Astrocyte (in vitro differentiated cells and primary cell): ENCODE results near the gene EXOC4. TPM values are rescaled to one million over a fixed set of nuclear protein-coding genes. Genes with fewer than 3 reads are reported as not detected.

ENCODE experiments used
- DNase-seq: peaks from one replicate; pipeline ENCODE4 v3.0.0-alpha.2; 2010; ENCODE audit warnings: low read depth
- FAIRE-seq: peaks from 2 replicates; lab custom pipeline; 2011; peaks lifted over from hg19 to GRCh38; lab: Jason Lieb, UNC
- H2AFZ ChIP-seq: 2 replicates; pipeline ENCODE4 v1.6.0; 2012; ENCODE audit warnings: low read depth, low read length, inconsistent platforms
- H3K27ac ChIP-seq: 2 replicates; pipeline ENCODE4 v1.5.1; 2011; ENCODE audit warnings: low read depth, low read length, inconsistent platforms
- H3K27me3 ChIP-seq: 2 replicates; pipeline ENCODE4 v1.6.0; 2011; ENCODE audit warnings: low read length, inconsistent platforms; ENCODE audit not compliant: insufficient read depth
- H3K36me3 ChIP-seq: 2 replicates; pipeline ENCODE4 v1.5.1; 2011; ENCODE audit warnings: low read length, inconsistent platforms; ENCODE audit not compliant: insufficient read depth
- H3K4me1 ChIP-seq: 2 replicates; pipeline ENCODE4 v1.5.1; 2011; ENCODE audit warnings: low read length, inconsistent platforms; ENCODE audit not compliant: insufficient read depth
- H3K4me2 ChIP-seq: 2 replicates; pipeline ENCODE4 v1.6.0; 2012; ENCODE audit warnings: low read length, inconsistent platforms
- H3K4me3 ChIP-seq: 2 replicates; pipeline ENCODE4 v1.5.1; 2011; ENCODE audit warnings: low read depth, mild to moderate bottlenecking, low read length, inconsistent platforms; ENCODE audit not compliant: insufficient read depth
- H3K79me2 ChIP-seq: 2 replicates; pipeline ENCODE4 v1.6.0; 2012; ENCODE audit warnings: mild to moderate bottlenecking, low read length, inconsistent platforms; ENCODE audit not compliant: insufficient read depth
- H3K9ac ChIP-seq: 2 replicates; pipeline ENCODE4 v1.6.0; 2012; ENCODE audit warnings: mild to moderate bottlenecking, low read length, inconsistent platforms
- H3K9me3 ChIP-seq: 2 replicates; pipeline ENCODE4 v1.5.1; 2012; ENCODE audit warnings: low read depth, mild to moderate bottlenecking, low read length, inconsistent platforms; ENCODE audit not compliant: insufficient read depth
- H4K20me1 ChIP-seq: 2 replicates; pipeline ENCODE4 v1.6.0; 2012; ENCODE audit warnings: low read length, inconsistent platforms; ENCODE audit not compliant: insufficient read depth
- H3K27ac Mint-ChIP-seq: one replicate; pipeline ENCODE4 v1.8.0; 2021; ENCODE audit warnings: mild to moderate bottlenecking, mixed read lengths; ENCODE audit not compliant: unreplicated experiment
- H3K27me3 Mint-ChIP-seq: one replicate; pipeline ENCODE4 v1.8.0; 2021; ENCODE audit warnings: low read depth, mixed read lengths; ENCODE audit not compliant: unreplicated experiment
- H3K36me3 Mint-ChIP-seq: one replicate; pipeline ENCODE4 v1.8.0; 2021; ENCODE audit warnings: low read depth, mixed read lengths; ENCODE audit not compliant: unreplicated experiment
- H3K4me1 Mint-ChIP-seq: one replicate; pipeline ENCODE4 v1.8.0; 2021; ENCODE audit warnings: low read depth, mixed read lengths; ENCODE audit not compliant: unreplicated experiment
- H3K4me3 Mint-ChIP-seq: one replicate; pipeline ENCODE4 v1.8.0; 2021; ENCODE audit warnings: mild to moderate bottlenecking, moderate library complexity, mixed read lengths; ENCODE audit not compliant: unreplicated experiment
- H3K9me3 Mint-ChIP-seq: one replicate; pipeline ENCODE4 v1.8.0; 2021; ENCODE audit warnings: mild to moderate bottlenecking, mixed read lengths; ENCODE audit not compliant: unreplicated experiment
- CTCF ChIP-seq: IDR thresholded peaks from 2 replicates; pipeline ENCODE4 v1.5.1; 2011; ENCODE audit warnings: low read depth, mild to moderate bottlenecking, inconsistent platforms, low read length, moderate library complexity; ENCODE audit not compliant: insufficient read depth
- EZH2 ChIP-seq: IDR thresholded peaks from 2 replicates; pipeline ENCODE4 v1.6.1; 2012; ENCODE audit warnings: mild to moderate bottlenecking, low read length, inconsistent platforms; ENCODE audit not compliant: insufficient read depth
- total RNA-seq: library from RNA; stranded (reverse); gene quantifications from 2 replicates; pipeline ENCODE4 v1.2.1, GENCODE V29; 2021

EXOC4 gene
- total RNA-seq, 1 donor from 2014 or later: 57.5 TPM

GRCh38 chr7:133481676-133482075 lies 228.8 kb downstream of the EXOC4 start:
- peaks cover 3% of the 10 kb centered on the region for H3K36me3 Mint-ChIP-seq
- no peak for TF ChIP-seq CTCF
- no peak for TF ChIP-seq EZH2
- peak; percentile 5 for FAIRE-seq

GRCh38 chr7:133482599-133482998 lies 229.7 kb downstream of the EXOC4 start:
- Mint-ChIP-seq H3K36me3 (peaks cover 3% of the 10 kb centered on the region), H3K27me3 (no peaks in the 10 kb centered on the region), H3K27ac (no peak overlapping the region), H3K4me1 (peaks cover 8% of the 10 kb centered on the region), H3K9me3 (no peaks in the 10 kb centered on the region), H3K4me3 (no peak overlapping the region)
- no peaks in the 10 kb centered on the region for H3K79me2 ChIP-seq
- no peak overlapping the region for H3K27ac ChIP-seq
- H3K4me1 ChIP-seq: peaks cover 11% of the 10 kb centered on the region
- no peak for TF ChIP-seq CTCF
- TF ChIP-seq EZH2: no peak
- no peak overlapping the region for H3K4me3 ChIP-seq
- no peak for DNase-seq
- no peak overlapping the region for H3K9ac ChIP-seq
- no peaks in the 10 kb centered on the region for H3K27me3 ChIP-seq
- FAIRE-seq: no peak
- H2AFZ ChIP-seq: no peak overlapping the region
- H3K36me3 ChIP-seq: no peaks in the 10 kb centered on the region
- H3K4me2 ChIP-seq: no peak overlapping the region
- no peaks in the 10 kb centered on the region for H4K20me1 ChIP-seq
- no peaks in the 10 kb centered on the region for H3K9me3 ChIP-seq

More at GRCh38 chr7:133481676-133482075, 228.8 kb downstream of the EXOC4 start:
- Mint-ChIP-seq H3K4me1 (peaks cover 8% of the 10 kb centered on the region), H3K4me3 (no peak overlapping the region), H3K9me3 (no peaks in the 10 kb centered on the region), H3K27ac (no peak overlapping the region), H3K27me3 (no peaks in the 10 kb centered on the region)
- H3K4me1 ChIP-seq: peaks cover 11% of the 10 kb centered on the region
- H3K9me3 ChIP-seq: no peaks in the 10 kb centered on the region
- no peak overlapping the region for H3K4me3 ChIP-seq
- no peaks in the 10 kb centered on the region for H4K20me1 ChIP-seq
- H3K9ac ChIP-seq: no peak overlapping the region
- peak; percentile 76 for DNase-seq
- H2AFZ ChIP-seq: no peak overlapping the region
- H3K36me3 ChIP-seq: no peaks in the 10 kb centered on the region
- no peaks in the 10 kb centered on the region for H3K79me2 ChIP-seq
- no peak overlapping the region for H3K4me2 ChIP-seq
- no peak overlapping the region for H3K27ac ChIP-seq
- no peaks in the 10 kb centered on the region for H3K27me3 ChIP-seq

GRCh38 chr7:133484086-133484485 lies 231.2 kb downstream of the EXOC4 start:
- peaks cover 3% of the 10 kb centered on the region for H3K36me3 Mint-ChIP-seq
- Histone ChIP-seq H3K4me2 (no peak overlapping the region), H2AFZ (no peak overlapping the region), H3K9me3 (no peaks in the 10 kb centered on the region), H3K27ac (no peak overlapping the region), H3K79me2 (no peaks in the 10 kb centered on the region), H3K9ac (no peak overlapping the region), H4K20me1 (no peaks in the 10 kb centered on the region), H3K4me1 (peaks cover 11% of the 10 kb centered on the region), H3K36me3 (no peaks in the 10 kb centered on the region), H3K27me3 (no peaks in the 10 kb centered on the region), H3K4me3 (no peak overlapping the region)
- DNase-seq (peak; percentile 68), FAIRE-seq (no peak)
- no peak overlapping the region for H3K4me3 Mint-ChIP-seq
- H3K27me3 Mint-ChIP-seq: no peaks in the 10 kb centered on the region
- H3K9me3 Mint-ChIP-seq: no peaks in the 10 kb centered on the region
- no peak overlapping the region for H3K27ac Mint-ChIP-seq
- no peak for TF ChIP-seq CTCF
- TF ChIP-seq EZH2: no peak
- H3K4me1 Mint-ChIP-seq: peaks cover 8% of the 10 kb centered on the region
